GM12874 (cell line): ENCODE measurements around the gene RPL19.

ENCODE experiments used
- TF ChIP-seq, protein P1 (sequence below): IDR thresholded peaks from 2 replicates; pipeline ENCODE4 v1.5.1; 2011; ENCODE audit warnings: low read depth, mild to moderate bottlenecking, control low read depth, low read length, moderate library complexity; ENCODE audit not compliant: insufficient read depth

The RPL19 gene

DNA sequence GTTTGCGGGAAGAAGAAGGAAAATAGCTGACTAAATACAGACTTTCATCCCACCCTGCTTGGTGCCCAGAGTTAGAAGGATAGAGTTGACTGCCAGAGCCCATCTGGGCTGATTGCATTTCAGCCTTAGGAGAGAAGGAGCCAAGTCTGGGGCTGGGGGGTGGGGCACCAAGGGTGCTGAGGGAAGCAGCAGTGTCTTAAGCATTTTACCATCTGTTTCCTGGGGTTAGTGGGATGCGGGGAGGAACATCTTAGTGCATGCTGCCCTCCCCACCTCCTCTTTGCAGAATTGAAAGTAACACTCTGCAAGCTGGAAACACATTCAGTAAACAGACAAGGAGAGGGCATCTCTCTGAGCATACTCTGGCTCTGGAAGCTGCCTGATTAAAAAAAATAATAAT is 32.6 kb upstream of the RPL19 start:
- TF ChIP-seq, protein P1, sequence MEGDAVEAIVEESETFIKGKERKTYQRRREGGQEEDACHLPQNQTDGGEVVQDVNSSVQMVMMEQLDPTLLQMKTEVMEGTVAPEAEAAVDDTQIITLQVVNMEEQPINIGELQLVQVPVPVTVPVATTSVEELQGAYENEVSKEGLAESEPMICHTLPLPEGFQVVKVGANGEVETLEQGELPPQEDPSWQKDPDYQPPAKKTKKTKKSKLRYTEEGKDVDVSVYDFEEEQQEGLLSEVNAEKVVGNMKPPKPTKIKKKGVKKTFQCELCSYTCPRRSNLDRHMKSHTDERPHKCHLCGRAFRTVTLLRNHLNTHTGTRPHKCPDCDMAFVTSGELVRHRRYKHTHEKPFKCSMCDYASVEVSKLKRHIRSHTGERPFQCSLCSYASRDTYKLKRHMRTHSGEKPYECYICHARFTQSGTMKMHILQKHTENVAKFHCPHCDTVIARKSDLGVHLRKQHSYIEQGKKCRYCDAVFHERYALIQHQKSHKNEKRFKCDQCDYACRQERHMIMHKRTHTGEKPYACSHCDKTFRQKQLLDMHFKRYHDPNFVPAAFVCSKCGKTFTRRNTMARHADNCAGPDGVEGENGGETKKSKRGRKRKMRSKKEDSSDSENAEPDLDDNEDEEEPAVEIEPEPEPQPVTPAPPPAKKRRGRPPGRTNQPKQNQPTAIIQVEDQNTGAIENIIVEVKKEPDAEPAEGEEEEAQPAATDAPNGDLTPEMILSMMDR, result no peak

DNA sequence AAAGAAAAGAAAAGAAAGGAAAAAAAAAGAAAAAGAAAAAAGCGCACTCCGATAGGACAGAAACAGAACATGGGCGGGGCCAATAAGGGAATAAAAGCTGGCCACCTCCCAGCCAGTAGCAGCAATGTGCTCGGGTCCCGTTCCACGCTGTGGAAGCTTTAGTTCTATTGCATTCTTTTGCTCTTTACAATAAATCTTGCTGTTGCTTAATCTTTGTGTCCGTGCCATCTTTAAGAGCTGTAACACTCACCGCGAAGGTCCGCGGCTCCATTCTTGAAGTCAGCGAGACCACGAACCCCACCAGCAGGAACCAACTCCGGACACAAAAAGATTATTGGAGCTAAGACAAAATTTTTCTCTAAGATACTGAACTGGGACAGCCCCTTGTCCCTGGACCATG is 31.0 kb upstream of the RPL19 start:
- TF ChIP-seq, protein P1, result no peak

DNA sequence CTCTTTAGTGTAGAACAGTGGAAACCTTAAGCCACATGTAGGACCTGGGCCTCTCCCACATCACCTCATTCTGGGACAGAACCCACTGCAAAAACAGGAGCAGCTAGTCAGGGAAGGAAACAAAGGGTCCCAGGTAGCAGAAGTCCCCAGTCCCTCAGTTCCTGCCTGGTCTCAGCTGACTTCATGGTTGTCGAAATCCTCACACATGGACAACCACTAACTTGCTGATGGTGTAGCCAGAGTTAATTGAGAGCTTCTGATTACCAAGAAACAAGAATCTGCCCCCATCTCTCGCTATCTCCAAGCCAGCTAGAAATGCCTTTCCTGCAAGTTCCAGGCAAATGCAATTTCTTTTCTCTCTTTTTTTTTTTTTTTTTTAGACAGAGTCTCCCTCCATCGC is 30.6 kb upstream of the RPL19 start:
- TF ChIP-seq, protein P1, result no peak

DNA sequence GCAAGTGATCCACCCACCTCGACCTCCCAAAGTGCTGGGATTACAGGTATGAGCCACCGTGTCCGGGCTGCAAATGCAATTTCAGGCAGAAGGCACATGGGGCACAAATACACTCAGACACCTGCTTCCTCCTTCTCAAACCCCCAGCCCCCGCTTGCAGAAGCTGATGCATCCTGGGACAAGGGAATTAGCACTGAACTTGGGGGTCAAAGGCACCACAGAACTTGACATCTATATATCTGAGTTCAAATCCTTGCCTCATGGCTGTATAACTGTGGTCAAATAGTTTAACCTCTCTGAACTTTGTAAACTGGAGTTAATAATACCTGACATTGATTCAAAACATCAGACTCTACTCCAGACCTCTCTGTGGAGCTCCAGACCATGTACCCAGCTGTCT is 30.0 kb upstream of the RPL19 start:
- TF ChIP-seq, protein P1, result no peak

DNA sequence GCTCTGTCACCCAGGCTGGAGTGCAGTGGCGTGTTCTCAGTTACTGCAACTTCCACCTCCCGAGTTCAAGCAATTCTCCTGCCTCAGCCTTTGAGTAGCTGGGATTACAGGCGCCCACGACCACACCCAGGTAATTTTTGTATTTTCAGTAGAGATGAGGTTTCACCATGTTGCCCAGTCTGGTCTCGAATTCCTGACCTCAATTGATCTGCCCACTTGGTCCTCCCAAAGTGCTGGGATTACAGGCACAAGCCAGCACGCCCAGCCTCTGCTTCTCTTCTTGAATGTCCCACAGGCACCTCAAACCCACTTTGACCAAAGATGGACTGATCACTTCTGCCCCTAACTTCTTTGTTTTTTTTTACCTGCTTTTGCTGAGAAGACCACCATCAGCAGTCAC is 29.5 kb upstream of the RPL19 start:
- TF ChIP-seq, protein P1, result no peak

DNA sequence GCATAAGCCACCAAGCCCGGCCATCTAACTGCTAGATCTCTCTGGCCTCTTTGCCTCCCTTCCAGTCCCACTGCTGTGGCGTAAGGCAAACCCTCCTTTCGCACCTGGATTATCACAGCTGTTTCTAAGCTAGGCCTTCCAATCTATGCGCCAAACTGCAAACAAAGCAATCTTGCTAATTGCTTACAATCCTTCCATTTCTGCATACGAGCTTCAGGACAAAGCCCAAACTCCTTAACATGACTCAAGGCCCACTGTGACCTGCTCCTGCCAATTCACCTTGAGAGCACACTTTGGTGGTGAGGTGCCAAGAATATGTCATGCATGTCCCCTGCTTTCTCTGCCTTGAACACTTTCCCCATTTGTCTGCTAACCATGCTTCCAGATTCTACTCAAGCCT is 28.1 kb upstream of the RPL19 start:
- TF ChIP-seq, protein P1, result no peak

DNA sequence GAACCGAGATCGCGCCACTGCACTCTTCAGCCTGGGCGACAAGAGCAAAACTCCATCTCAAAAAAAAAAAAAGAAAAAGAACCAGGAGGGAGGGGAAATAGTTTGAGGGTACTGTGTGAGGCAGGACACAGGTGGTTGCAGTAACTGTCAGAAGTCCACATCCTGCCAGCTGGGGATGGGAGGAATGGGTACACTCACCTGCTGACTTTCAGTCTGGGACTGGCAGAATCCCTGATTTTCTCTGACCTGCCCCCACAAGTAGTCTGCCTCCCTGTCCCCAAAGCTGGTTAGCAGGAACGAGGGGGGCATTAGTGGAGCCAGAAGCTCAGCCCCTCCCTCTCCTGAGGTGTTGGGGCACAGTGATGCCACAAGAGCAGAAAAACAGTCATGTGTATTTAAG is 27.0 kb upstream of the RPL19 start:
- TF ChIP-seq, protein P1, result no peak
